ENCODE results near the gene SLC19A3.
"Not testable (repeated sequence)": the region's sequence is repeated elsewhere in the genome, so short reads cannot be mapped to it uniquely, and the experiment has no call there.

The SLC19A3 gene

DNA sequence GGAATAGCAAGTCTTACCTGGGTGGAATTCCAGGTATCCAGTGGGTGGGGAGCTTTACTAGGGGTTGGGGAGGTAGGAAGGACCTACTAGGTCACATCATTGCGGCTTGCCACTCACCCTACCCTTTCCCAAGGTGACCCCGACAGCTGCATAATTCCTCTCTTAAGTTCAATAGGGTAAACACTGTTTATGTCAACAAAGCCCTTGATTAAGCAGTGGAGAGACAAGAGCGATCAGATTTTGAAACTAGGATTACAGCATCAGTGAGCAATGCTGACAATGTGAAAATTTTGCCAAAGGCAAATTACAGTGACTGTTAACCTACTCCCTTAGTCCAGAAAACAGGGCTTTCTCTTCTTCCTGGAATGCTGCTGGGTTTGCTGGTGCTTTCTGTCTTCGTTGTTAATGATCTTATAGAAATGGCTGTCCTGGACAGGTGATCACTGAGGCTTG, 14.5 kb downstream of the SLC19A3 start:
- no peak for DNase-seq (ENCODE audit: low spot score)

DNA sequence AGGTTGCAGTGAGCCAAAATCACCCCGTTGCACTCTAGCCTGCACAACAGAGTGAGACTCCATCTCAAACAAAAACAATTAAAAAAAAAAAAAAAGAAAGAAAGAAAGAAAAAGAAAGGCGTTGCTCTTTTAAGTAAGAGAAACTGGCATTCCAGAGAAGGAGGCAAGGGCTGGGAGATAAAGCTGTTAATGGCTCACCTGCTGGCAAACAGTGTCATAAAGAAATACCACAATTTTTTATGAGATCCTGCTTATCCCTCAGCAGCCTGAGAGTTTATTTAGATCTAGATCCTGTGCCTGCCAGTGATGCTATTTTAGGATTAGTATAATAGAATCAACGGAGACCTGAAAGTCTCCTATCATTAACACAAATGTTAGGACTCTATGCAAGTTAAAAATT, 16.3 kb downstream of the SLC19A3 start:
- DNase-seq (ENCODE audit: low spot score) = no peak

DNA sequence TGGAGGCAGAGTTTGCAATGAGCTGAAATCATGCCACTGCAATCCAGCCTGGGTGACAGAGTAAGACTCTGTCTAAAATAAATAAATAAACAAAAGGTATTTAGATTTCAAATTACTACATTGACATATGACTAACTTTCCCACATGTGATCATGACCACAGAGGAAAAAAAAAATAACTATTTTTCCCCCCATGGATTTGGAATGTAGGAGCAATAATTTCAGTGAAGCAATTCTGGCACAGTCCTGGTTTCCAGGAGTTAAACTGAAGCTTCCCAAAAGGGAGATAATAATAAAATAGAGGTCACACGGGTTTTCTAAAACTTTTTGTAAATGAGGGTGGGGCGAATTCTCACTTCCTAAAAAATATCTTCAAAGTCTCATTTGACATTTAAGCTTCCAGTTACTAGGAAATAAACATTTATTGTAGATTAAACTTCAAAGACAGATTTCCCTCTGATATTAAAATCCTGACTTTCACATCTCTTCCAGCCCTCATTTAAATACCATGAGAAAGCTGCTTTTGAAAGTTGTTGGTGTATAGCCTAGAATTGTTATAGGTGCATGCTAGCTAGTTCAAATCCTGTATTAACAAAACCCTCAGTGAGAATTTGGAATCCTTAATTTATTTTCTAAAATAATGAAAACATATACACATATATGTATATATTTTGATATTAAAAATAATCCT, 20.7 kb downstream of the SLC19A3 start:
- no peak for DNase-seq (ENCODE audit: low spot score)

GRCh38 chr2:227687189-227687588, 30.6 kb downstream of the SLC19A3 start:
- no peak for DNase-seq (ENCODE audit: low spot score)

- no peak for DNase-seq (ENCODE audit: low spot score)
These were observed 33.6 kb downstream of the SLC19A3 start for GRCh38 chr2:227684258-227684657.

GRCh38 chr2:227677928-227678327, 39.9 kb downstream of the SLC19A3 start:
- DNase-seq (ENCODE audit: low spot score) = no peak

DNA sequence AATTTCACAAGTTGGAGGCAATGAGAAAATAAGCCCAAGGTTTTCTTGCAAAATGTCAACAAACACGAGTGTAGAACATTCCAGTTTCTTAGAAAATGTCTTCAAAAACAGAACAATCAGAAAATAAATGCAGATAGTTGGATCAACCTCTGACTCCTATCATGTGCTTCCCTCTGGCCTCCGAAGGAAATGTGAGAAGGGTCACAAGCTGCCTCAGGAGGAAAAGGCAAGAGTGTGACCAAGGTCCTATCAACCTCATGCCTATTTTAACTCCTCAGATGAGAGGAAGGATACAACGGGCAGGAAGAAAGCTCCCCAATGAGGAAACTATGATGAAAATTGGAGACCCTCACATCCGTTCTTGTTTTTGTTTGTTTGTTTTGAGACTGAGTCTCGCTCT, 43.3 kb downstream of the SLC19A3 start:
- DNase-seq (ENCODE audit: low spot score) = no peak

DNA sequence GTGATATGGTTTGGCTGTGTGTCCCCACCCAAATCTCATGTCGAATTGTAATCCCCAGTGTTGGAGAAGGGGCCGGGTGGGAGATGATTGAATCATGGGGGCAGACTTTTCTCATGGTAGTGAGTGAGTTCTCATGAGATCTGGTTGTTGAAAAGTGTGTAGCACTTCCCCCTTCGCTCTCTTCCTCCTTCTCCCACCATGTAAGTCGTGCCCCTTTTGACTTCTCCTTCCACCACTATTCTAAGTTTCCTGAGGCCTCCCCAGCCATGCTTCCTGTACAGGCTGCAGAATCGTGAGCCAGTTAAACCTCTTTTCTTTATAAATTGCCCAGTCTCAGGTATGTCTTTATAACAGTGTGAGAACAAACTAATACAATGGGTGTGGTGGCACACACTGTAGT, 44.2 kb downstream of the SLC19A3 start:
- not testable (repeated sequence) for DNase-seq (ENCODE audit: low spot score)

DNA sequence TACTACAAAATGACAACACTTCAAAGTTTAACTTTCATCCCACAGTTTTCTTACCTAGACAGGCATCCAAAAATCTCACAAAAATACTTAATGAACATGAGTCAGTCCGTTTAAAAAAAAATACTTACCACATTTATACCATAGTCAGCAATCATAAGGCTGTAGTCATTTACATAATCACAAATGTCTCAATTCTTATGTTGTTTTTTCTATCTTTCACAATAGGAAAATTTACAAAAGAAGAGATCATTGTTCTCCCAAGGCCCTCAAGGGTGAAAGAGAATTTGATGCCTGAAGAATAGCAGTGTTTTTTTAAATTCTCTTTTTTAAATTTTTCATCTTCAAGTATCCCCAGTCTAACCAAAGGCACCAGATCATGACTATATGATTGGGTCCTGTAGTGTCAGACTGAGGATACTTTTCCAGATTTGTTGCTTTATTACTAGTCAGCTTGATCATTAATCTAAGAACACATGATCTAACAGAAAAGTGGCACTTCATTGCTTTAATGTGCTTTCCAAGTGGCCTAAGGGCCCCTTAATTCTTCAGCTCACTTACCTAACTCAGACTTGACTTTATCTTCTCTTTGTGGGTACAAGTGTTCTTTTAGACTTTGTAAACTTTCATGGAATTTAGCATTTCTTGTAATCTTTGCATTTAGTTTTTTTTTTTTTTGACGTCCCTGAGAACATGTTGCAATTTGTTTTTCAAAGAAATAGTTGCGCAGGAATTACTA, 46.5 kb downstream of the SLC19A3 start:
- no peak for DNase-seq (ENCODE audit: low spot score)

DNA sequence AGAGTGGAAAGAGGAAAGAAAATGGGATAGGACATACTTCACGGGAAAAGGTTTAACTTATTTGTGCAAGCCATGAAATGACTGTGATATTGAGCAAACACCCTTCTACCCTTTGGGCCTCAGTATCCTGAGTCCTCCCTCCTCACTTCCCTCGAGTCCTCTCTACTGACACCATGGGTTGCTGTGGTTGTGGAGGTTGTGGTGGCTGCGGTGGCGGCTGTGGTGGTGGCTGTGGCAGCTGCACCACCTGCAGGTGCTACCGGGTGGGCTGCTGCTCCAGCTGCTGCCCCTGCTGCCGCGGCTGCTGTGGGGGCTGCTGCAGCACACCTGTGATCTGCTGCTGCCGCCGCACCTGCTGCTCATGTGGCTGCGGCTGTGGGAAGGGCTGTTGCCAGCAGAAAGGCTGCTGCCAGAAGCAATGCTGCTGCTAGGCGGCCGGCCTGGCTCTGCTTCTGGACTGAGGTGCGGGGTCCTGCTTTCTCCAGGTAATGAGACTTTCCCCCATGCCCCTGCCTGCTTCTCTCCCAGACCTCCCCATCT, 51.1 kb downstream of the SLC19A3 start, which contains the start of gene SCYGR5:
TSS of gene SCYGR5 (plus strand) at position 174 of the 540 bp plus-strand sequence. CDS start at position 174, 0 bp downstream.
- DNase-seq (ENCODE audit: low spot score) = not testable (repeated sequence)

DNA sequence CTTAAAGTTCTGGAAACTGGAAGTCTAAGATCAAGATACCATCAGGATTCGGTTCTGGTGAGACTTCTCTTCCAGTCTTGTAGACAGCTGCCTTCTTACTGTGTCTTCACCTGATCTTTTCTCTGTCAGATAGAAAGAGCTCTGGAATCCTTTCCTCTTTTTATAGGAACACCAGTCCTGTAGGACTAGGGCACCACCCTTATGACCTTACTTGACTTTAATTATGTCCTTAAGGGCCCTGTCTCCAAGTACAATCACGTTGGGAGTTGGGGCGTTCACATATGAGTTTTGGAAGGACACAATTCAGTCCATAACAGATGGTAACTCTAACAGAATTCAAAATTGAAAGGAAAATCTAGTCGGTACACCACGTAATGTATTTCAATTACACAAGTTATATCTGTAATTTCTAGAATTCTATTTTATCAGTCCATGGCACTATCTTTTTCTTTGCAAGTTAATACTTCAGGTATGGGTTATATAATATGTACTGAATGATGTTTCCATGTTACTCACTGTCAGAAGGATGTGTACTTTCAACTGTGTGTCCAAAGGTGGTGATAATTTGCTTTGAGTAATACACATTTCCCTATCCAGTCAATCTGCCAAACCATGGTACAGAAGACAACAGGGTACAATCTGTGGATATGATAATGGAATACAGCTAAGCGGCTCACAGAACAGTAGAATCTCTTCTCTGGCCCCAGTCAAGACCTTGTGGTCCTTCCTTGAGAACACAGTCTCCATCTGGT, 52.5 kb downstream of the SLC19A3 start:
- DNase-seq (ENCODE audit: low spot score) = no peak

DNA sequence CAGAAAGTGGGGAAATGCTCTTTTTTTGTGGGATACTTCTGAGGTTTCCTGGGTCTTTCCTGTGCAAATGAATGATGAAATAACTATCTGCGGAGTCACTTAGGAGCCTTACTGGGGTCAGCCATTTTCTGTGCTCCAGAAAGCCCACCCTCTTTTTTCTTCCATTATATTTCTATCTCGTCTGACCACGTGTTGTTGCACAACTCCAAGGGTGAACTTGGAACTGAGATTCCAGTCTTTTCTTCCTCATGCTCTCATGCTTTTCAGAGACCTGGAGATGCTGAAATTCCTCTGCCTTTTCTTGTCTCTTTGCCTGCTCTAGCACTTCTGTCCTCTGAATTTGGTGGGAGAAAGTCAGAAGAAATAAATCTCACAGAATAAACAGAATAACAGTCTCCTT, 56.0 kb downstream of the SLC19A3 start:
- no peak for DNase-seq (ENCODE audit: low spot score)

DNA sequence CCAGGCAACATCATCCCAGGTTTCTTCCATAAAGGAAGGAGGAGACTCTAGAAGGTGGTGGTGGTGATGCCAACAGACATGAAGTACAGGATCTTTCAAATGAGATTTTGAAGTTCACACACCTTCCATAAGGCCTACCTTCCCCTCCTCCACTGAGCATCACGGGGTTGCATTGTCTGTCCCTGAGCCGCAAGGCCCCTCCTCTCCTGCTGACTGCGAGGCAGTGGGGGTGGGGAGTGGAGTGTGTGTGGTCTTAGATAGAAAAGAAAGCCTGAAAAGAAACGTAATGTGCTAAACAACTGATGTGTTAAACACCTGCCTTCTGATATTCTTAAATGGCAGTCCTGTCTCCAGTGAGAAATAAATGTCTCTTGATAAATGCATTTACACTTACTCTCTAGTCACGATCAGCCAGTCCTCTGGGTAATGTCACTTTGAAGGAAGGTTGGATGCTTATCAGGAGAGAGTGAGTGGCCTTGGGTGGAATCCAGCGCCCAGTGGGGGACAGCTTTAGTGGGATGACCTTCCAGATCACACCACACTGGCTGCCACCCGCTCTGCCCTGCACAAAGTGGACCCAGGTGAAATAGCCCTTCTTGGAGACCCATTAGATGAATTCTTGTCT, 56.7 kb downstream of the SLC19A3 start:
- DNase-seq (ENCODE audit: low spot score) = no peak

DNA sequence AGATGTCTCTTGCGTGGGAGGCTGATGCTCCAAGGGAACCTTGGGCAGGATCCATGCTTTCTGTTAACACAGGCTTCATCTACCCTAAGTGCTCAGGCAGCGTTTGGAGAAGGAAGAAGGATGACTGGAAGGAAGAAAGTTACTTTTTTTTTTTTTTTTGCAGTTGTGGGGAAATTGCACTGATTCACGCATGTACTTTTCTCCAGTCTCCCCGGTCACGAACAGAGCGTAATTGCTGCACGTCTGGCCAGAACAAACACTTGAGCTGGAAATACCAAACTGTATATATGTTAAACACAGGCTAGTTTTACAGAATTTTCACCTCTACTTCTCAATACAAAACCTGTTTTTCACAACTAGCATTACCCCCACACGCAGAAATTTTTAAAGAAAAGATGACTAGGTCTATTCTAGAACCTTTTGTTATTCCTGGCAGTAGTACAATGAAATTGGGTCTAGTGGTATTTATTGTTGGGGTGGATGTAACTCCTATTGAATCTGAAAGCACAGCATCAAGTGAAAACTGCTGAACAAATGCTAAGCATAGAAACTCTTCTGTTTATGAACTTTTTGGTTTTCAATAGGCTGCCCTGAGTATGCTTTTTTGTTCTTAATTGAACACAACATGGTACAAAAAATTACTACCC, 60.5 kb downstream of the SLC19A3 start:
- no peak for DNase-seq (ENCODE audit: low spot score)

- no peak for DNase-seq (ENCODE audit: low spot score)
These were observed 62.4 kb downstream of the SLC19A3 start for GRCh38 chr2:227655454-227655853.

- DNase-seq (ENCODE audit: low spot score) = no peak
These were observed 63.4 kb downstream of the SLC19A3 start for GRCh38 chr2:227654426-227654825.

- no peak for DNase-seq (ENCODE audit: low spot score)
These were observed 64.4 kb downstream of the SLC19A3 start for GRCh38 chr2:227653419-227653818.

- no peak for DNase-seq (ENCODE audit: low spot score)
These were observed 73.8 kb downstream of the SLC19A3 start for GRCh38 chr2:227643990-227644551.

DNA sequence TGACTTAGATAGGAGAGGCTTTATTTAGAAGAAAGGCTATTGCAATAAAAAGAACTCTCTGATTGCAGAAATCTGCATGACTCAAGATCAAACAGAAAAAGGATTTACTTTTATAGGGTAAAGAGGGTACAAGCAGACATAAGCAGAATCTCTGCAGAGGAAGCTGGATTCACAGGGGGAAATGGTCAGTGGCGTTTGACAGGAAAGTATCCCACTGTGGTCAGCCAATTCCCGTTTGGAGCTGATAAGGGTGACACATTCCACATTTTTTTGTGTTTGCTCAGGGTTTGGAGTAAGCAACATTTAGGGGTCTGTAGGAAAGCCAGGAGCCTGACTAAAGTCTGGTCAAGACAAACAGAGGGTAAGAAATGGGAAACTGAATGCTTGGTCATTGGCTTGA, 75.2 kb downstream of the SLC19A3 start:
- no peak for DNase-seq (ENCODE audit: low spot score)

DNA sequence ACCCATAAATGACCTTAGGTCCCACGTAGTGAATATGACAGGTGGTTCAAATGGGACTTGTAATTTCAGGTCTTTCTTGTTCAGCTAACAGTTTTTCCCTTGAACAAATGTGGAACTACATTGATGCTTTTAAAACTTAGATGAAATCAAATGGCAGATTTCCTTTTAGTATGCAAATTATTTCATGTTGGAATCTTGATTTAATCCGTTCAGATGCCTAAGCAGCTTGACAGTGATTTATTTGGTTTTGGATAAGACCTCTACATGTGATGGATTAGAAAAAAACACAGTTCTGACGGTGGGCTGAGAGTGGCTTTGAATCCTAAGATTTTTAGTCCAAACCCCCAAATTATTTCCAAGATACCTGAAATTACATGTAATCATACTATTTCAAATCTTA, 83.6 kb downstream of the SLC19A3 start:
- DNase-seq (ENCODE audit: low spot score) = no peak
